ENCODE results near the gene UNKL.

The UNKL gene

DNA sequence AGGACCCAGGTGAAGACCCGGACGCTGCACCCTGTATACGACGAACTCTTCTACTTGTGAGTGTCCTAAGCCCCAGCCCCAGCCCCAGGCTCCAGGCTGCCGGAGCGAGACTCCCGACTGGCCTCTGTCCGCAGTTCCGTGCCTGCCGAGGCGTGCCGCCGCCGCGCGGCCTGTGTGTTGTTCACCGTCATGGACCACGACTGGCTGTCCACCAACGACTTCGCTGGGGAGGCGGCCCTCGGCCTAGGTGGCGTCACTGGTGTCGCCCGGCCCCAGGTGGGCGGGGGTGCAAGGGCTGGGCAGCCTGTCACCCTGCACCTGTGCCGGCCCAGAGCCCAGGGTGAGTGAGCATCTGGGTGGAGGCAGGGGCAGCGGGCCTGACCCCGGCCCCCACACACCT lies 66.5 kb downstream of the UNKL start:
- TF ChIP-seq PBX3 (CRISPR knock-in tag; IDR thresholded peaks at IDR 0.05) (0 out of 2 replicates have a peak, but pooled peaks have one; percentile 39), HOXC10 (CRISPR knock-in tag; IDR thresholded peaks at IDR 0.05) (no peak), ZFHX2 (tag by site-specific recombination; conservative IDR thresholded peaks at IDR 0.05) (no peak)
- Histone ChIP-seq H3K4me3 (ENCODE audit: low read depth, low read length) (no peak overlapping the region), H3K4me1 (ENCODE audit: control insufficient read depth, insufficient read depth, low read length) (peaks cover 5% of the 10 kb centered on the region; the same call in 1 of the 2 replicates), H3K36me3 (ENCODE audit: control insufficient read depth in 2 of 2, insufficient read depth in 1 of 2, low read length in 2 of 2) (peaks cover 0 to 34% of the 10 kb centered on the region in 2 experiments; a peak in 1 of 3 replicates), H3K9me3 (ENCODE audit: control insufficient read depth, insufficient read depth, low read depth, low read length) (no peaks in the 10 kb centered on the region), H3K27ac (ENCODE audit: extremely low read depth, low read depth, low read length) (no peak overlapping the region)
- CTCF ChIA-PET: no interaction called here
- POLR2A ChIA-PET: no interaction called here

- POLR2A ChIA-PET: interaction anchor here (2.0 kb wide), 1 partner anchor 38 kb away, joined by 7 read pairs; the partner anchor contains the start of gene UBE2I
- TF ChIP-seq, protein P1, sequence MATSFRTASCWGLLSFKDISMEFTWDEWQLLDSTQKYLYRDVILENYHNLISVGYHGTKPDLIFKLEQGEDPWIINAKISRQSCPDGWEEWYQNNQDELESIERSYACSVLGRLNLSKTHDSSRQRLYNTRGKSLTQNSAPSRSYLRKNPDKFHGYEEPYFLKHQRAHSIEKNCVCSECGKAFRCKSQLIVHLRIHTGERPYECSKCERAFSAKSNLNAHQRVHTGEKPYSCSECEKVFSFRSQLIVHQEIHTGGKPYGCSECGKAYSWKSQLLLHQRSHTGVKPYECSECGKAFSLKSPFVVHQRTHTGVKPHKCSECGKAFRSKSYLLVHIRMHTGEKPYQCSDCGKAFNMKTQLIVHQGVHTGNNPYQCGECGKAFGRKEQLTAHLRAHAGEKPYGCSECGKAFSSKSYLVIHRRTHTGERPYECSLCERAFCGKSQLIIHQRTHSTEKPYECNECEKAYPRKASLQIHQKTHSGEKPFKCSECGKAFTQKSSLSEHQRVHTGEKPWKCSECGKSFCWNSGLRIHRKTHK (tag by site-specific recombination; IDR thresholded peaks at IDR 0.05): no peak
- TF ChIP-seq IKZF3 (tag by site-specific recombination; IDR thresholded peaks at IDR 0.05) (no peak), ZNF692 (tag by site-specific recombination; IDR thresholded peaks at IDR 0.05) (no peak), ZNF629 (tag by site-specific recombination; IDR thresholded peaks at IDR 0.05) (no peak), ZNF24 (tag by site-specific recombination; IDR thresholded peaks at IDR 0.05) (no peak), ZNF501 (tag by site-specific recombination; IDR thresholded peaks at IDR 0.05) (no peak), ZNF214 (tag by site-specific recombination; IDR thresholded peaks at IDR 0.05; ENCODE audit: borderline replicate concordance) (no peak), ZNF677 (tag by site-specific recombination; IDR thresholded peaks at IDR 0.05) (no peak), ZNF148 (tag by site-specific recombination; IDR thresholded peaks at IDR 0.05; ENCODE audit: borderline replicate concordance) (no peak), ZNF121 (tag by site-specific recombination; IDR thresholded peaks at IDR 0.05) (no peak), ZNF155 (tag by site-specific recombination; IDR thresholded peaks at IDR 0.05) (no peak), ZFP37 (tag by site-specific recombination; IDR thresholded peaks at IDR 0.05) (no peak), ZNF658 (tag by site-specific recombination; IDR thresholded peaks at IDR 0.05) (no peak), ZNF785 (tag by site-specific recombination; IDR thresholded peaks at IDR 0.05) (no peak), ZNF221 (tag by site-specific recombination; IDR thresholded peaks at IDR 0.05; ENCODE audit: borderline replicate concordance) (no peak)
- Histone ChIP-seq H3K9me3 (ENCODE audit: control insufficient read depth, insufficient read depth, low read depth, low read length) (no peaks in the 10 kb centered on the region), H3K4me1 (ENCODE audit: control insufficient read depth, insufficient read depth, low read length) (peaks cover 3% of the 10 kb centered on the region; the same call in 1 of the 2 replicates), H3K27ac (ENCODE audit: extremely low read depth, low read depth, low read length) (no peak overlapping the region), H3K4me3 (ENCODE audit: low read depth, low read length) (no peak overlapping the region), H3K36me3 (ENCODE audit: control insufficient read depth in 2 of 2, insufficient read depth in 1 of 2, low read length in 2 of 2) (peaks cover 0 to 34% of the 10 kb centered on the region in 2 experiments; a peak in 1 of 3 replicates)
- CTCF ChIA-PET: interaction anchor here (0.7 to 1.3 kb wide), 2 partner anchors 16 to 18 kb away, joined by 3 read pairs; no protein-coding TSS in a partner anchor
These were observed 67.1 kb downstream of the UNKL start for GRCh38 chr16:1347286-1347855.
